ENCODE results near the gene CCDC171.

CCDC171 gene

GRCh38 chr9:15915711-15916110 lies 362.9 kb downstream of the CCDC171 start (continued):
- no peak for TF ChIP-seq ZNF211 (tag by site-specific recombination; IDR thresholded peaks at IDR 0.05; ENCODE audit: low read depth)
- TF ChIP-seq ZNF26 (tag by site-specific recombination; IDR thresholded peaks at IDR 0.05), result no peak

- Histone ChIP-seq H3K9me3 (ENCODE audit: control insufficient read depth, insufficient read depth, low read depth, low read length) (no peaks in the 10 kb centered on the region), H3K4me1 (ENCODE audit: control insufficient read depth, insufficient read depth, low read length) (no peaks in the 10 kb centered on the region), H3K36me3 (ENCODE audit: control insufficient read depth in 2 of 2, insufficient read depth in 1 of 2, low read length in 2 of 2) (no peaks in the 10 kb centered on the region), H3K27ac (ENCODE audit: extremely low read depth, low read depth, low read length) (no peak overlapping the region), H3K4me3 (ENCODE audit: low read depth, low read length) (no peak overlapping the region)
- POLR2A ChIA-PET, result no interaction called here
- TF ChIP-seq, protein P1, sequence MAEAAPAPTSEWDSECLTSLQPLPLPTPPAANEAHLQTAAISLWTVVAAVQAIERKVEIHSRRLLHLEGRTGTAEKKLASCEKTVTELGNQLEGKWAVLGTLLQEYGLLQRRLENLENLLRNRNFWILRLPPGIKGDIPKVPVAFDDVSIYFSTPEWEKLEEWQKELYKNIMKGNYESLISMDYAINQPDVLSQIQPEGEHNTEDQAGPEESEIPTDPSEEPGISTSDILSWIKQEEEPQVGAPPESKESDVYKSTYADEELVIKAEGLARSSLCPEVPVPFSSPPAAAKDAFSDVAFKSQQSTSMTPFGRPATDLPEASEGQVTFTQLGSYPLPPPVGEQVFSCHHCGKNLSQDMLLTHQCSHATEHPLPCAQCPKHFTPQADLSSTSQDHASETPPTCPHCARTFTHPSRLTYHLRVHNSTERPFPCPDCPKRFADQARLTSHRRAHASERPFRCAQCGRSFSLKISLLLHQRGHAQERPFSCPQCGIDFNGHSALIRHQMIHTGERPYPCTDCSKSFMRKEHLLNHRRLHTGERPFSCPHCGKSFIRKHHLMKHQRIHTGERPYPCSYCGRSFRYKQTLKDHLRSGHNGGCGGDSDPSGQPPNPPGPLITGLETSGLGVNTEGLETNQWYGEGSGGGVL (tag by site-specific recombination; IDR thresholded peaks at IDR 0.05), result no peak
- TF ChIP-seq ZFHX2 (tag by site-specific recombination; conservative IDR thresholded peaks at IDR 0.05), result peak; percentile 43
- CTCF ChIA-PET, result interaction anchor here (0.6 to 1.8 kb wide), 2 partner anchors 206 to 1118 kb away, joined by 4 to 5 read pairs; no protein-coding TSS in a partner anchor
These were observed 374.3 kb downstream of the CCDC171 start for GRCh38 chr9:15927161-15927560.

DNA sequence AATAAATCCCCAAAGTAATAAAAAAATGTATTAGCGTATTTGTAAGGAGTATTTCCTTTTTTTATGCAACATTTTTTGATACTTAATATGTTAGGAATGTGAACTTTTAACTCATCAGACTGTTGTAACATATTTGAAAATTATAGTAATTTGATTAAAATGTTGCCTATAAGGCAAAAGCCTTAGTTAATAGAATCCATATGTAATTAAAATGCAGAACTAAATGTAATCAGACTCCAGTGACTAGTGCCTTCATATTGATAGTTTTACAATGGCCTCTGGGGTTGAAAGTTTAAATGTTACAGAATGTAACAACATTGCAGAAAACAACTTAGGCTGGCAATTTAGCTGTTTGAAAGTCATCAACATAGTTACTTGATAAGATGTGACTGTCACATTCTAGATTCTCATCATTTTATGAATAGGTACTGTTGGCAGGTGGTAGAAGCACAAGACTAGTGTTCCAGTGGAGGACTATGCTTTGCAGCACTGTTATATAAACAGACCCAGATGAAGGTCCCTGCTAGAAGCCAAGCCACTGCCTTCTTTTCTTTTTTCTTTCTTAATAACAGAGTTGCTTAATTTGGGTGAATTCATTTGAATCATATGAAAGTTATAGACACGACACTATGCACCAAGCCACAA lies 382.9 kb downstream of the CCDC171 start:
- Histone ChIP-seq H3K9me3 (ENCODE audit: control insufficient read depth, insufficient read depth, low read depth, low read length) (no peaks in the 10 kb centered on the region), H3K4me3 (ENCODE audit: low read depth, low read length) (no peak overlapping the region), H3K27ac (ENCODE audit: extremely low read depth, low read depth, low read length) (no peak overlapping the region), H3K4me1 (ENCODE audit: control insufficient read depth, insufficient read depth, low read length) (0 out of 2 replicates have a peak, but pooled peaks cover 2% of the 10 kb centered on the region), H3K36me3 (ENCODE audit: control insufficient read depth in 2 of 2, insufficient read depth in 1 of 2, low read length in 2 of 2) (no peaks in the 10 kb centered on the region)
- no peak; the same call in 1 of the 2 replicates for TF ChIP-seq ZNF335 (tag by site-specific recombination; conservative IDR thresholded peaks at IDR 0.05)
- TF ChIP-seq, protein P2, sequence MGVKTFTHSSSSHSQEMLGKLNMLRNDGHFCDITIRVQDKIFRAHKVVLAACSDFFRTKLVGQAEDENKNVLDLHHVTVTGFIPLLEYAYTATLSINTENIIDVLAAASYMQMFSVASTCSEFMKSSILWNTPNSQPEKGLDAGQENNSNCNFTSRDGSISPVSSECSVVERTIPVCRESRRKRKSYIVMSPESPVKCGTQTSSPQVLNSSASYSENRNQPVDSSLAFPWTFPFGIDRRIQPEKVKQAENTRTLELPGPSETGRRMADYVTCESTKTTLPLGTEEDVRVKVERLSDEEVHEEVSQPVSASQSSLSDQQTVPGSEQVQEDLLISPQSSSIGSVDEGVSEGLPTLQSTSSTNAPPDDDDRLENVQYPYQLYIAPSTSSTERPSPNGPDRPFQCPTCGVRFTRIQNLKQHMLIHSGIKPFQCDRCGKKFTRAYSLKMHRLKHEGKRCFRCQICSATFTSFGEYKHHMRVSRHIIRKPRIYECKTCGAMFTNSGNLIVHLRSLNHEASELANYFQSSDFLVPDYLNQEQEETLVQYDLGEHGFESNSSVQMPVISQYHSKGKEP (tag by site-specific recombination; IDR thresholded peaks at IDR 0.05), result no peak
- TF ChIP-seq ZNF624 (tag by site-specific recombination; IDR thresholded peaks at IDR 0.05), result no peak
- no peak for TF ChIP-seq ZBTB17 (tag by site-specific recombination; IDR thresholded peaks at IDR 0.05)
- TF ChIP-seq, protein P3, sequence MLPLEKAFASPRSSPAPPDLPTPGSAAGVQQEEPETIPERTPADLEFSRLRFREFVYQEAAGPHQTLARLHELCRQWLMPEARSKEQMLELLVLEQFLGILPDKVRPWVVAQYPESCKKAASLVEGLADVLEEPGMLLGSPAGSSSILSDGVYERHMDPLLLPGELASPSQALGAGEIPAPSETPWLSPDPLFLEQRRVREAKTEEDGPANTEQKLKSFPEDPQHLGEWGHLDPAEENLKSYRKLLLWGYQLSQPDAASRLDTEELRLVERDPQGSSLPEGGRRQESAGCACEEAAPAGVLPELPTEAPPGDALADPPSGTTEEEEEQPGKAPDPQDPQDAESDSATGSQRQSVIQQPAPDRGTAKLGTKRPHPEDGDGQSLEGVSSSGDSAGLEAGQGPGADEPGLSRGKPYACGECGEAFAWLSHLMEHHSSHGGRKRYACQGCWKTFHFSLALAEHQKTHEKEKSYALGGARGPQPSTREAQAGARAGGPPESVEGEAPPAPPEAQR (tag by site-specific recombination; IDR thresholded peaks at IDR 0.05), result no peak
- no peak for TF ChIP-seq ZNF391 (tag by site-specific recombination; IDR thresholded peaks at IDR 0.05; ENCODE audit: borderline replicate concordance, low read depth)
- TF ChIP-seq, protein P4, sequence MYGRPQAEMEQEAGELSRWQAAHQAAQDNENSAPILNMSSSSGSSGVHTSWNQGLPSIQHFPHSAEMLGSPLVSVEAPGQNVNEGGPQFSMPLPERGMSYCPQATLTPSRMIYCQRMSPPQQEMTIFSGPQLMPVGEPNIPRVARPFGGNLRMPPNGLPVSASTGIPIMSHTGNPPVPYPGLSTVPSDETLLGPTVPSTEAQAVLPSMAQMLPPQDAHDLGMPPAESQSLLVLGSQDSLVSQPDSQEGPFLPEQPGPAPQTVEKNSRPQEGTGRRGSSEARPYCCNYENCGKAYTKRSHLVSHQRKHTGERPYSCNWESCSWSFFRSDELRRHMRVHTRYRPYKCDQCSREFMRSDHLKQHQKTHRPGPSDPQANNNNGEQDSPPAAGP (tag by site-specific recombination; IDR thresholded peaks at IDR 0.05), result no peak
- POLR2A ChIA-PET, result no interaction called here
- CTCF ChIA-PET, result interaction anchor here (0.6 kb wide), 1 partner anchor 7 kb away, joined by 4 read pairs; no protein-coding TSS in a partner anchor

All from HEK293 (cell line).